Right hindlimb (tissue), 1 donor: ENCODE data around the gene NVL.
A peak's percentile ranks its signal among the peaks of the same experiment; 100 is the strongest.

Experiments used
- DNase-seq: peaks from one replicate; pipeline ENCODE4 v3.0.0-alpha.2; 2018

The NVL gene

DNA sequence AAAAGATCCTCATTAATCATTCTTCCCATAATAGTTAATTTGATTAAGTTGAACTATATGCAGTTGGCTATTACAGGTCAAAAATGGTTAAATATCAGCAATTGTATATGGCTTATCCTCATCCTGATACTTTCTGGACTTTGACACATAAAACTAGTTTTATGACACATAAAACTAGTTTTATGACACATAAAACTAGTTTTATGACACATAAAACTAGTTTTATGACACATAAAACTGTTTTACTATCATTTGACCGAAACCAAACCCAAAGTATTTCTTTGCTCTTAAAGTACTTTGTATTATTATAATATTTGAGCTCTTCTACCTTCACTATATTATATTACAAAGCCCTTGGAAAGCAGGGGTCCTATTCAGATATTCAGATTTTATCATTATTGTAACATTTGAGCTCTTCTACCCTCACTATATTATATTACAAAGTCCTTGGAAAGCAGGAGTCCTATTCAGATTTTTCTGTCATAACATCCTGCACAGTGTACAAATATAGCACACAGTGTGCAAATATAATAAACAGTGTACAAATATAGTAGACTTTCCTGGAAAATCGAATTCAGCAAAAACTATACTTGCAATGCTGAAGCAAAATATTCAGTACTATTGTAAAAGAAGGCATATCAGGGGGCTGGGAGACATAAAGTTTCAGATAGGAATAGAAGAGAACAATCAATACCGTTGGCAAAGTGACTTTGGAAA lies 53.0 kb downstream of the NVL start:
- no peak for DNase-seq

GRCh38 chr1:224274970-224275626 lies 54.9 kb downstream of the NVL start:
- DNase-seq = no peak

GRCh38 chr1:224273641-224274040 lies 56.3 kb downstream of the NVL start:
- no peak for DNase-seq

DNA sequence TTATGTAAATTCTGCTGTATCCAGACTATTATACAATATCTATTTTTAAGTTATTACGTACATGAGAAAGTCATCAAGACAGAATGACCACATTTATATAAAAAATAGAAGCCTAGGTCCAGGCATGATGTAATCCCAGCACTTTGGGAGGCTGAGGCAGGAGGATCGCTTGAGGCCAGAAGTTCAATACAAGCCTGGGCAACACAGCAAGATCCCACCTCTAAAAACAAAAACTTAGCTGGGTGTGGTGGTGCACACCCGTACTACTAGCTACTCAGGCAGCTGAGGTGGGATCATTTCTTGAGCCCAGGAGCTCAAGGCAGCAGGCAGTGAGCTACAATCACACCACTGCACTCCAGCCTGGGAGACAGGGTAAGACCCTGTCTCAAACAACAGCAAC lies 58.9 kb downstream of the NVL start:
- DNase-seq = no peak

DNA sequence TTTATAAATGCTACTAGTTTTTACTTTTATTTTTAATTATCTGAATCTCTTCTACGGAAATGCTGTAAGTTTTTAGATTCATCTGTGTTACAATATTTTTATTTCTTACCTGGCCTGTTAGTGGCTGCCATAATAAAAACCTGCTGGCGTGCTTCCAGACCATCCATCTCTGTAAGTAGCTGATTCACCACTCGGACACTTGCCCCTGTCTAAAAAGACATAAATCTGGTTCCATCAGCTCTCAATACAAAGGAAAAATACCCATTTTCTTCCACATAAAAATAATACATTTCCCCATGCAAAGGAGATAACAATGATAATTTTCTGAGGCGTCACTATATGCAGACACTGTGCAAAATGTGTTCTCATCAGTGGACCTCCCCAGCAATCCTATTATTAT lies 62.0 kb downstream of the NVL start:
- DNase-seq = no peak

DNA sequence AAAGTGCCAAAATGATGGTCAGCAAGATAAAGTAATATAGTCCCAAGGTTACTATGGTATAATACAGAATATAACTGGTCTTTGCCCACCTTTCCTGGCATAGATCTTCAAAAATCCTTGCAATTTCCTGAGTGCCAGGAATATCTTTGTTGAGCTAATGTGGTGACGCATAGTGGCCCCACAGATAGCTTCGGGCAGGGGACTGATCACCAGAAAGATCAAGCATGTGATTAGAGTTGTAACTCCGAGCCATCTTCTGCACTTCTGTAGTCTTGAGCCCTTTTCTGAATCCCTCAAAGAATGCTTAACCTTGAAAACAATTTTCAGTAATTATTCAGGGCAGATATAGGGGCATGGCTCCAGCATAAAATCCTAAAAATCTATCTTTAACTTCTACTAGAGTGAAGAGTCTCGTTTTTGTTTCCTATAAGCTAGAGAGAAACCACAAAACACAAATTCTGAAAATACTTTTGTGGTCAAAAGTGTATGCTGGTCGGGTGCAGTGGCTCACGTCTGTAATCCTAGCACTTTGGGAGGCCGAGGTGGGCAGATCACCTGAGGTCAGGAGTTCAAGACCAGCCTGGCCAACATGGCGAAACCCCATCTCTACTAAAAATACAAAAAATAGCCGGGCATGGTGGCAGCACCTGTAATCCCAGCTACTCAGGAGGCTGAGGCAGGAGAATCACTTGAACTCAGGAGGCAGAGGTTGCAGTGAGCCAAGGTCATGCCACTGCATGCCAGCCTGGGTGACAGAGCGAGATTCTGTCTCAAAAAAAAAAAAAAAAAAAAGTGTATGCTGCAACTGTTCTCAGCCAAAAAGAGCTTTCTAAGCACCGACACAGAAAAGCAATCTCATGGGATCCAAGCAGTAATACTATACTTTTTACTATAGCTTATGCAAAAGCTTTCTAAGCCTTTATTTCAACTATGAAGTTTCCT lies 62.8 kb downstream of the NVL start:
- DNase-seq = no peak

GRCh38 chr1:224266105-224266914 lies 63.7 kb downstream of the NVL start:
- DNase-seq = no peak

- no peak for DNase-seq
These were observed 65.7 kb downstream of the NVL start for GRCh38 chr1:224264321-224264720.

- DNase-seq = no peak
These were observed 67.5 kb downstream of the NVL start for GRCh38 chr1:224262373-224263054.

- no peak for DNase-seq
These were observed 70.0 kb downstream of the NVL start for GRCh38 chr1:224259986-224260385.

GRCh38 chr1:224258351-224258750 lies 71.6 kb downstream of the NVL start:
- DNase-seq = no peak

- DNase-seq = no peak
These were observed 73.3 kb downstream of the NVL start for GRCh38 chr1:224256640-224257039.

DNA sequence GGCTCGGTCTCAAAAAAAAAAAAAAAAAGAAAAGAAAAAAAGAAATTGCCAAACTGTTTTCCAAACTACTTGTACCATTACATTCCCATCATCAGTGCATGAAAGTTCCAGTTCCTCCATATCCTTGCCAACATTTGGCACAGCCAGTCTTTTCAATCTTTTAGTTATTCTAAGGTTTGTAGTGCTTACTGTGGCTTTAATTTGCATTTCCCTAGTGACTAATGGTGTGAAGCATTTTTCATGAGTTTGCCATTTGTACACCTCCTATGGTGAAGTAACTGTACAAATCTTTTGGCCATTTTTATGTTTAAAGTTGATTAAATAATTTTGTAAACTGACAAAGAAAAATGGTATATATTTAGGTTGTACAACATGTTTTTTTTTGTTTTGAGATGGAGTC lies 76.3 kb downstream of the NVL start:
- no peak for DNase-seq

- no peak for DNase-seq
These were observed 77.5 kb downstream of the NVL start for GRCh38 chr1:224252479-224252878.

- DNase-seq = peak; percentile 18
These were observed 78.2 kb downstream of the NVL start for GRCh38 chr1:224251741-224252146.

GRCh38 chr1:224245188-224245587 lies 84.8 kb downstream of the NVL start:
- DNase-seq = peak; percentile 45

GRCh38 chr1:224238756-224239155 lies 91.2 kb downstream of the NVL start:
- no peak for DNase-seq

DNA sequence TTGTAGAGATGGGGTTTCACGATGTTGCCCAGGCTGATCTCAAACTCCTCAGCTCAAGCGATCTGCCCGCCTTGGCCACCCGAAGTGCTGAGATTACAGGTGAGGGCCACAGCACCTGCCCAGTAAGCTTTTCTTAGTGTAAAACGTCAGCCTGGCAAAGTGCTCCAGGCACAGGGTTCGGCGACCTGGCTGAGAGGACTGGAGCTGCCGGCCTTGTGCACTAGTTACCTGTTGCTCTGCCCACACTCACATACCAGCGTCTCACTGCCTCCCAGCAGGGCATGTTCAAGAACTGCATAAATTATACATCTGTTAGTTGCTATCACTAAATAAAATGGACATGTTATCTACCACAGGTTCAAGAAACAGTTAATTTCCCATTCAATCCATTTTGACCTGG lies 91.8 kb downstream of the NVL start:
- DNase-seq = no peak

GRCh38 chr1:224237119-224237881 lies 92.7 kb downstream of the NVL start:
- DNase-seq = no peak

- DNase-seq = no peak
These were observed 94.0 kb downstream of the NVL start for GRCh38 chr1:224235813-224236493.

GRCh38 chr1:224234017-224234416 lies 96.0 kb downstream of the NVL start:
- DNase-seq = no peak
